HG02885 (cell line): ENCODE results near the gene TGIF1.
A peak's percentile ranks its signal among the peaks of the same experiment; 100 is the strongest.
"Not testable (repeated sequence)": the region's sequence is repeated elsewhere in the genome, so short reads cannot be mapped to it uniquely, and the experiment has no call there.

Experiments used
- ATAC-seq: cut with Tn5 transposase; IDR thresholded peaks from one replicate; pipeline ENCODE4 v1.9.1; 2021; ENCODE audit warnings: mild to moderate bottlenecking; ENCODE audit not compliant: unreplicated experiment, poor library complexity

TGIF1 gene

DNA sequence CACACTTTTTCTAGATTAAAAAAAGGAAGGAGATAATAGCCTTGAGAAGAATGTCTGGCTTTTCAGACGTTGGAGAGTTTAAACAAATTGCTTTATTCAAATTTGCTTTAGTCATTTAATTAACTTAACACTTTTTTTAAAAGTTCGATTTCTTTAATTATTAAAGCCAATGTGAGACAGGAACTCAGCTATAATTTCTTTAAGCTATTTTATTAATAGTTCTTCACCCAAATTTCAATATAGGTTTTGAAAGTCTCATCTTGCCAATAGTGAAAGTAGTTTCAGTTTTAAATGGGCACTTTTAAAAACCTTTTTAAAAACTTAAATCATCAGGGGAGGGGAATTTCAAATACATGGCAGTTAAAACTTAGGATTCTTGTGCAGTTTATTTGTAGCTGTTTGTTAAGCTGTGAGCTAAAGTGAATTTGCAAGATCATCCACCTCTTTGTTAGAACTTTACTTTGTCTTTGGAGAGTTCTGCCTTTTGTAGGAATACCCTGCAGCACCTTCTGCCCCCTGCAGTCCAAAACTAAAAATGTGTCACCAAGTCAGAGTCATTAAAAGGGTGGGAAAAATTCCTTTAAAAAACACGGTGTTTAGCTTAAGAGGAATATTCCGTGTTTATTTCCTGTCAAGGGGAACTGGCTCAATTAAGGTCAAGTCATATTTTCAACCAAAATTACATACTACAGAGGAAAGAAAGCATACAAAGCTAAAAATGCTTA lies 4.6 kb downstream of the TGIF1 start:
- peak; percentile 30 for ATAC-seq

GRCh38 chr18:3455090-3455635 lies 5.2 kb downstream of the TGIF1 start:
- ATAC-seq = no peak

- ATAC-seq = no peak
Measured at GRCh38 chr18:3455907-3456685, 6.1 kb downstream of the TGIF1 start.

- no peak for ATAC-seq
Measured at GRCh38 chr18:3456686-3457069, 6.7 kb downstream of the TGIF1 start.

- ATAC-seq = no peak
Measured at GRCh38 chr18:3457261-3457724, 7.3 kb downstream of the TGIF1 start.

GRCh38 chr18:3458378-3458777 lies 8.4 kb downstream of the TGIF1 start:
- ATAC-seq = no peak

DNA sequence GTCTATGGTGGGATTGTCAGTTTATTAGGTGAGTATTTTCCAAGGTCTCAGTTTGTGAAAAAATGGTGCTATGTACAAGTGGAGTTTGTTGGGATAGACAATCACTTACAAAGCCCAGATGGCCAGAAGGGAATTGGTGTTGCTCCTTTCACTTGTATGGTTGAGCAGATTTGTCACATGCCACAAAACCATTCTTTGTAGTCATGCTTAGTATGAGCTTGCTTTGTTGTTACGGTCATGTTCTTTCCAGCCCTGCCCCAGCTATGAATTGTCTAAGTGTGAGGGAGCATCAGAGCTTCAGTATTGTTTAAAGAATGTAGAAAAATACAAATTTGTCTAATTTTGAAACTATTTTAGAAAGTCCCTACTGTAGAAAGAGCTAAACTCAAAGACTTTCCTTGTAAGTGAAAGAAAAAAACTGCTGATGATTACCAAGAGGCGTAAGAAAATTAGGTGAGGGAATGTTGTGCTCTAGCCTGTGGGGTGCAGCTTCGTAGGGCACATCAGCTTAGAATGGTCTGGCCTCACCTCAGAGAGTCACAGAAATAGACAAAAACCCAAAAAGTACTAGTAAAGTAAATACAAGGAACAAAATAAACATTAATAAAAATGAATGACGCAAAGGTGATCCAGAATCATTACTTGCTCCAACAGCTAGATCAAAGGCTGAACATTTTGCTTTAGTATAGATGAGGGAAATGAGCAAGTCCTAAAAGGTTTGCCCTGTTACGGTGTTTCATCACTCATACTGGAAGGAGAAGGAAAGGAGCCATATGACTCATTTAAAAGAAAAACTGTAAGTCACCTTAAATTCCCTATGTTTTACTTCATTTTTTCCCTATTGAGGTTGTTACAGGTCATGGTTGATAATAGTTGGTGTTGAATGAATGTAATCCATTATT lies 9.2 kb downstream of the TGIF1 start:
- ATAC-seq = peak; percentile 49

DNA sequence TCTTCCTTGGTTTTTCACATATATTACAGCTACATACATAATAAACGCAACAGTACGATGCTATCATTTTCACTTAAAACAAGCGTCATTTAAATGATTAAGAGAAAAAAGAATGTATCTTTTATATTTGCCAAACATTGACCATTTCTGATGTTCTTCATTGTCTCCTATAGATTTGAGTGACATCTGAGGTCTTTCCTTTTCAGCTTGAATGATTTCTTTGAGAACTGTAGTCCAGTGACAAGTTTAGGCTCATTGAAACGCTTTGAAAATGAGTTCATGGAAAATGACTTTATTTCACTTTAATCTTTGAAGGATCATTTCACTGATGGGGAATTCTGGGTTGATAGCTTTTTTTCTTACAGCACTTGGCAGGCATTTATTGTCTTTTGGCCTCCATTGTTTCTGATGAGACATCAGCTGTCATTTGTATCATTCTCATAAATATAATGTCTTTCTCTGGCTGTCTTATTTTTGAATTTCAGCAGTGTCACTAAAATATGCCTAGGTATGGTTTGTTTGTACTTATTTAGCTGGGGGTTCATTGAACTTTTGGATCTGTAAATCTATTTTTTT lies 10.9 kb downstream of the TGIF1 start:
- no peak for ATAC-seq

DNA sequence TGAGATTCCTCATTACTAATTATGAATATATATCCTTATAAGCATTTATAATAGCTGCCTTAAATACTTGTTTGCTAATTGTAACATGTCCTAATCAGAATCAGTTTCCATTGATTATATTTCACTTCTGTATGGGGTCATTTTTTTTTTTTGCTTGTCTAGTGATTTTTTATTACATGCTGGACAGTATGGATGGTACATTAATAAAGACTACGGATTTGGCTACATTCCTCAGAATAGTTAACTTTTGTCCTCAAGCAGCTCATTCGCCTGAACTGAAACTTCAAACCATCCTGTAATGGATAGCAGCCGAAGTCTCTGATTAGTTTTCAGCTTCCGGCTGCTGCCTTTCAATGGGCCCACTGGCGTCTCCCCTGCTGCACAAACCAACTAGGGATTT lies 11.7 kb downstream of the TGIF1 start:
- no peak for ATAC-seq

GRCh38 chr18:3463051-3463450 lies 13.1 kb downstream of the TGIF1 start:
- ATAC-seq = no peak

DNA sequence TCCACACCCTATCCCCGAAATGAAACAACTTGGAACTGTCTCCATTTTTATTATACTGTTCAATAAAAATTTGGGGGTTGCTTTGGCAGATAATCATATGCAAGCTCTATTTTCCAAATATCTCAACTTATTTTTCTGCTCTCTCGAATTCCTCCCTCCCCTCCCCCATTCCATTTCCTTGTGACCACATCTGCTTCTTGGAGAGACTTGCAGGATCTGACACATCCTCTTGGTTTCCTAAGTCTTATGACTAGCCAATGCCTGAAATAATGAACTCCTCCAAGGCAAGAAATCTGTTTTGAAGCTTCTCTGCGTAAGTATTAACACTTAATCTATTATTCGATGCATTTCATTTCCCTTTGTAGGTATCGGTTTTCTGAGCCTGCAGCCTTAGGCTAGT lies 16.1 kb downstream of the TGIF1 start:
- ATAC-seq = no peak

- no peak for ATAC-seq
Measured at GRCh38 chr18:3466872-3467271, 16.9 kb downstream of the TGIF1 start.

- no peak for ATAC-seq
Measured at GRCh38 chr18:3468066-3468705, 18.2 kb downstream of the TGIF1 start.

- no peak for ATAC-seq
Measured at GRCh38 chr18:3468833-3469232, 18.9 kb downstream of the TGIF1 start.

- ATAC-seq = no peak
Measured at GRCh38 chr18:3471141-3471648, 21.2 kb downstream of the TGIF1 start.

- not testable (repeated sequence) for ATAC-seq
Measured at GRCh38 chr18:3472121-3472520, 22.1 kb downstream of the TGIF1 start.

- ATAC-seq = peak; percentile 80
Measured at GRCh38 chr18:3472681-3473544, 22.9 kb downstream of the TGIF1 start.

DNA sequence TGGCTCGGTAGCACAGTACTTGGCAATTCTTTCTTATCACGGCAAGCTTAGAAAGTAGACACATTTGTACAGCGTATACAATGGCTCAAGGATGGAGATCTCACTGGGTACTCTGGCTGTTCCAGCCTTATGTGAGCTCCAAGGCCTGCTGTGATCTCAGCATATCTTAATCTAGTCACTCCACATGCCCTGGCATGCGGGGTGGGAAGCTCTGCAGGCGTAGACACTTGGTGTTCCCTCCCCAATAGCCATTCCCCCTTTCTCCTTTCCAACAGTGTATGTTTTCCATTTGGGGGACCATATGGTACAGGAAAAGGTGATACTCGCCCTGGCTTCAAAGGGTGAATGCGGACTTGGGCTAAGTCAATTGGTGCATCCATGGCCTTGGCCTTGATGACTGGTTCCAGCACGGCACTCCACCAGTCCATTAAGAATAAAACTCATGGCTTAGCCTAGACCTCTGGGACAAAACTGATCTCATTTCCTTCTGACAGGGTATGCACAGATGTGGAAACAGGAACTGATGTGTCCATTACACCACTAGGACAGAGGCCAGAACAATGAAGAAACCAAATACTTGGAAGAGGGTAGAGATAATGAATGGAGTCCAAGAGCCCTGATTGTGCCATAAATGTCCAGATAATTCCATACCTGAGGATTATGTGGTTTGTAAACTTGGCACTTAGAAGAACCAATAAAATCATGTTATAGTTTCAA lies 28.4 kb downstream of the TGIF1 start:
- no peak for ATAC-seq
